UCSD-AML1 (cell line): ENCODE measurements around the gene PHACTR3.

Experiments used
- DNase-seq: peaks from one replicate; lab custom pipeline; 2025; ENCODE audit not compliant: unreplicated experiment; lab: John Stamatoyannopoulos, UW

PHACTR3 gene

DNA sequence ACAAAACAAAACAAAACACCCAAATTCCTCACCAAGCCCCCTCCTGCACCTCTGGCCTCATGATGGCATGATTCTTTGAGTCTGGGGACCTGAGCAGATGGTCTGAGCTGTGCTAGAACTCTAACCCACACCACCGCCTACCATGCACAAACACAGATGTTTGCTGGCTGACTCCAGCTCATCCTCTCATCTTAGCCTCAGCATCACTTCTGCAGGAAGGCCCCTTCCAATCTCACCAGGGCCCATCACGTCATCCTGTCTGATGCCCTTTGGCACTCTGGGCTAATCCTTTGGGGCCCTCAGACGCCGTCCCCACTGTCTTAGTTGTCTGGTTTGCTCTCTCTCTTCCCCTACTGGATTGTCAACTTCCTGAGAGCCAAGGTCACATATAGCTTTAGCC lies 85.8 kb downstream of the PHACTR3 start:
- no peak for DNase-seq

DNA sequence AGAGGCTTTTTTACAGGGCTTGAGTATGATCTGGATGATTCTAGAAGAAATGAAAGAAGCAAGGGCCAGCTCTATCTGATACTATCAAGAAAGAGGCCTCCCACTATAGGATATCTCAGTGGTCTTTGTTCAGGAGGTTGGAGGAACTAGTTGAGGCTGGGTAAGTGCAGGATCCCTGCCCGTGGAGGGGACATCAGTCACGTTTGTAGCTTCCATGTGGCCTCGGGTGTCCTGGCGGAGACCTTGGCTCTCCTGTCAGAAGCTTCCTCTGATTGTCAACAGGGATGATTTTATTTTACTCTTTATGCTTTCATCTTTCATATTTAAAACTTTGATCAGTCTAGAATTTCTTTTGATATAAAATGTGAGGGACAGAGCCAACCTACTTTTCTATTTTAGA lies 86.6 kb downstream of the PHACTR3 start:
- no peak for DNase-seq

DNA sequence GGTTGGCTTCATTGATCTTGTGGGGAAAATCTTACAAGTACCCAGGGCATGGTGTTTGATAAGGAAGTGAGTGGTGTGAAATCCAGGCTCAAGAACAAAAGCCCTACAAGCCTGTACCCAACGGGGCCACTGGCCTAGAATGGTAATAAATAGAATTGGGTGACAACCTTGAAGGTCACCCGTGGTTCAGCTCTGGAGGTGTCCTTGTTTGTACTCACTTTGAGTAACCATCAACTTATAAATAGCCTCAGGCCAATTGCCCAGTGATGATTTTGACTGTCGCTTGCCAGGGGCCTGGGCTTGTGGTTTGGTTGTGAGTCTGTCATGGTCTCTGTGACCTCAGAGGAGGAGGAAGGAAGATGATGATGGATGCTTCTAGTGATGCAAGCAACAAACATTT lies 87.8 kb downstream of the PHACTR3 start:
- no peak for DNase-seq

DNA sequence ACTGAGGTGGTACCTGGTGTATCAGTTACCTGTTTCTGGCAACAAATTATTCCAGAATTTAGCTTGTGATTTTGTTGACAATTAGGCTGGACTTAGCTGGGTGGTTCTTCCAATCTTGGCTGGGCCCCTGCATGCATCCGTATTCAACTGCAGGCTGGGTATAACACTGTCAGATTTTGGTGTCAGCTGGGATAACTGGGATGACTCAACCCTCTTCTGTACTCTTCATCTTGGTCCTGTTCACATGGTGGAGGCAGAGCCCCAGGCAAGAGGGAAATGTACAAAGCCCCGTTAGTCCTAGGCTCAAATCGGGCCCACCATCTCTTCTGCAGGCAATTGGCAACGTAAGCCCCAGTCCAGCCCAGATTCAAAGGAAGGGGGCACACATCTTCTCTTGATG lies 89.2 kb downstream of the PHACTR3 start:
- no peak for DNase-seq

DNA sequence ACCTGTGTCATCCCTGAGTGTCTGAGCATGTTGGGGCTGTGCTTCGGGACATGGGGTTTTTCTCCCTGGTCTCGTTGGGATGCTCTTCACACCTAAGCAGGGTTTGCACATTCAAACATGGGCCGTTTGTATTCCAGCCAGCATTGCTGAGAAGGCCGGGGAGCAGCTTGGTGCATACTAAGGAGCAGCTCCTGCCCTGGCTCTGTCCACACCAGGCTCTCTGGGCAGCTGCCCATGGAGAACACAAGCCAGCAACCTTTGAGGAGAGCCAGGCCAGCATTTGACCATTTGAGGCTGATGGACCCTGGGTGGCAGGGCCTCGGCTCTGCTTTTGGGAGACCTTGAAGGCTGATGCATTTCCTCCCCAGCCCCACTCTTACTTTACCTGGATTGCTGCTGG lies 92.1 kb downstream of the PHACTR3 start:
- DNase-seq = no peak

DNA sequence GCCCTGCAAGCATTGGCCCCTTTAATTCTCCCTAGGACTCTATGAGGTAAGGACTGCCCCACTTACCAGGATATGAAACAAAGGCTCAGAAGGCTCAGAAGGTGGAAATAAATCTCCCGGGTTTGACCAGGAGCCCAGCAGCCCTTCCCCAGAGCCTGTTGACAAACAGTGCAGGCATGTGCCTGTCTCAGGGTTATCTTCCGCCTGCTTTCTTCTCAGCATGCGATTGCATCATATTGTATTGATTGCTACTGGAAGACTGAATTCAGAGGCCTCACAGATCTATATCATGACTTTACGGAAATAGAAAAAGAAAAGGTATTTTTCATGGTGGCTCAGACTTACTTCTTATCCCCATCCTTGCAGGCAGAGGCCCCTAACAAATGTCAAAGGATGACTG lies 92.7 kb downstream of the PHACTR3 start:
- DNase-seq = no peak

DNA sequence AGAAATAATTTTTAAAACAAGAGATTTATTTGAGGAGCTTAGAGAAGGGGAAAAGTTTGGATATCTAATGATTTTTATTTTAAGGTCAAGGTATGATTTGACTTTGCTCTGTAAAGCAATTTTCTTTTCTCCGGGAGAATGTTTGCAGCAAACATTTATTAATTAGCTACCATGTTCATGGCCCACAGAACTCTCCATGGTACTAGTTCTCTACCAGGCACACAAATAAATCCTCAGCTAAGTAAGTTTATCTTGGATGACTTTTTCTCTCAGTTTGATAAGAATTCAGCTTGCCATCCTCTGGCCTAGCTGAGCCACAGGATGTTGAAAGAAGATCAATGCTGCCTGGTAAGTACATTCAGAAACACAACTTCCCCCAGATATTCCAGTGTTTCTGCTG lies 94.3 kb downstream of the PHACTR3 start:
- DNase-seq = no peak

DNA sequence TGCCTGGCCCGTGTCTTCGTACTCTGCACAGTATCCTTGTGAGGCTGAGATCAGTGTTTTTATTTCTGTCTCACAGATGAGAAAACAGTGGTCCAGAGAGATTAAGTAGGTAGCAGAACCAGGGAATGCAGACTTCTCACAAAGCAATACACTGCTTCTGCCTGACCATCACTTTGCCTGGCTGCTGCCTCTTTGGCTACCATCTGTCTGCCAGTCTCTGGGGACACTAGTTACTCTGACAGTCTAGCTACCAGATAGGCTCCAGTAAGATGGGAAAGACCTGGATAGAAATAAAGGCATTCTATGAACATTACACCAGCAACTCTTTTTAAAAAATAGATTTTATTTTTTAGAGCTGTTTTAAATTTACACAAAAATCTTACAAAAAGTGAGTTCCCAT lies 96.9 kb downstream of the PHACTR3 start:
- DNase-seq = no peak

DNA sequence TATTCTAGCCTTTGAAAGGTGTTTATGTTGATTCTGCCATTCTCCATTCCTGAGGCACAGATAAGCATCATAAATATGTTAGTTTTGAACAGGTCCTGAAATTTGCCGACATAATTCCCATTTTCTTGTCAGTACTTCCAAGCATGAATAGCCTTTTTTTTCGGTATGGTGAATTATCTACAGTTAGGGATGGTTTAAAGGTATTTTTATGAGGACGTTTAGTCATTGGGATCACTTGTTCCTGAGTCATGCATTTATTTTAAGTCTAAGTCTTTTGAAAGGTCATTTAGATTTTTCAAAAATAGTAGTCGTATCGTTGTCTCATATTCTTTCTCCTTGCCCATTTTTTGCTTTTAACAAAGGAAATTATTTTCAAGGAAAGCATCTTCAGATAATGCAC lies 98.7 kb downstream of the PHACTR3 start:
- no peak for DNase-seq

DNA sequence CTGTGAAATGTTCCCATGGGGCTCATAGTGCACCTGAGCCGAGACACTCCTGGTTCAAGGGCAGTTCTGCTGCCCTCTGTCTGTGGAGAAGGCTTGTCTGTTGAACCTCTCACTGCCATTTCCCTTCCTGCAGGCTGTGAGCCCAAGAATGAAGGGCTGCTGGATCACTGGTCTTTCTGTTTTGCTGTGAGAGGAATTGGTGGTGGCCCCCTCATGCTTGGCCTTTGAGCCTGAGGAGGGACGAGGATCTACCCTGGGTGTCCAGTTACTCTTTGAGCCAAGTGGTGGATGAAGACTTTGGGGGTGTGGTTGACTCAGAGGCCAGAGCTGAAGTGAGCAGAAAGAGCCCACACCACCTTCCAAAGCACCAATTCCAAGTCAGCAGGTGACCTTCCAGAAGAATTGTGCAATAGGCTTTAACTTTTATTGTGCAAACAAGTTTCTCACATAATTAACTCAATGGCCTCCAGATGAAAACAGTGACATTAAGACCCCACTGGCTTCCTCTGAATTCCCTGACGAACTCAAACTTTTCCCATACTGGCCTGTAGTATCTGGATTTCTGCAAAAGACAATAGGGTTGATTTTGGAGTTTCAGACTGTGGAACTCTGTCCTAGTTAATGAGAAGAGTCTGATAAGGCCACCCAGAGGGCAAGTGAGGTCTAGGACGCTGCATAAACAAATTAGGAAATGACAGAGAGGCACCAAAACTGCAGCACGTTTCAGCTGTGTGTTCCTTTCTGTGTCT lies 101.5 kb downstream of the PHACTR3 start:
- no peak for DNase-seq

DNA sequence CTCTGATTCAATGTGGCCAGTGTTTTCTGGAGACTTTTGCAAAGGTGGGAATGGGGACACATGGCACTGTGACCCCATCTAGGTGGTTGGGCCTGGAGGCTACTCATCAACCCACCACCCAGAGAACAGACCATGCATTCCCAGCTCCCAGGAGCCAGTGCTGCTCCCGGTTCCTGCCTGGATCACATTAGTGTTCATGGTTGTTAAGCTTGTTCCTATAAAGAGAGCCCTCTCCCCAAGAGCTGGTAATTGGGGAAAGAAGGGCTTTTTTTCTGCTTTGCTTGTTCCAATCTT lies 102.0 kb downstream of the PHACTR3 start:
- DNase-seq = no peak

DNA sequence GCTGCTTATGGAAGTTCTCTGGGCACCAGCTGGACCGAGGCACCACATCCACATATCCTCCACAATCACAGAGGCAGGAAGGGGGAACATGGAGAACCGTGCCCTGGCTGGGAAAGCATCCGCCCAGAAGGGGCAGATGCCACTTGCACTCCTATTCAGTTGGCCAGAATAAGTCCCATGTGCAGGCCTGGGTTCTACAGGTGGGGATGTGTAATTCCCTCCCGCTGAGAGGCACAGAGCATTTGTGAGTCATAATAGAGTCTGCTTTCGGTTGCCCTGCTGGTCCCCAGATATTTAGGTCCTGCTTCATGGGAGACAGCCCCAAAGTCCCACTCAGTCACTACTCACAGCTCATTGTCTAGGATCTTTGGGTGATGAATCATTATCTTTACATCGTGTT lies 104.0 kb downstream of the PHACTR3 start:
- DNase-seq = no peak

DNA sequence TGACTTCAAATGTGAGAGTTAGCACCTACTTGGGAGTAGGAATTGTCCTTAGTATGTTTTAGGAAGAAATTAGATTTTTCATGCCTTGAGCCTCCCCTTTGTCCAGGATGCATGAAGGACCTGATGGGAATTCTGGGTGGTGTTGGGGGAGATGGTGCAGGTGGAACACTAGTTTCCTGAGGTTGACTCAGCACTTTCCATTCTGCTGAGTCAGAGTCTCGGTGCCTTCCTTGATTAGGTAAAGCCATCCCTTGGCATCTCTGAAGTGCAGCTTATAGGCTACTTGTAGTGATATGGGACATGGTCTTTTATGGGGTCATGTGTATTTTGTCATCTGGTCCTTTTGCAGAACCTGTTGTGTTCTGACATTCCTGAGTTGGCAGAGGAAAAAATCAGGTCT lies 105.3 kb downstream of the PHACTR3 start:
- no peak for DNase-seq

DNA sequence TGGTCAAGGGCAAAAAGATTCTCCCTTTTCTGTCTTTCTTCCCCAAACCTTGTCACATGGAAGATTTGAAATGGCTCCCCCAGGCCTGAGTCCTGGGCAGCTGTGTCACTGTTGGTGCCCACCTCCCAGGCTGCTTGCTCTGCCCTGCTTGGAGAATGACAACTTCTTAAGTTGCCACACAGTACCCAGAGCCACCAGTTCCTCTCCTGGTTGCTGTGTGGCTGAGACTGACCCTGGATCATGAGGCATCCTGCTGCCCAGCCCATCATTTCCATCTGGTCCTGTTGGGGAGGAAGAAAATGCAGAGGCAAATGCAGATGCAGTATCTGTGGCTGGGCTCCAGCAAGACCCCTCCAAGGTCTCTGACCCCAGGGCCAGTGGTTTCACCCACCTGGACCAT lies 113.7 kb downstream of the PHACTR3 start:
- DNase-seq = no peak

DNA sequence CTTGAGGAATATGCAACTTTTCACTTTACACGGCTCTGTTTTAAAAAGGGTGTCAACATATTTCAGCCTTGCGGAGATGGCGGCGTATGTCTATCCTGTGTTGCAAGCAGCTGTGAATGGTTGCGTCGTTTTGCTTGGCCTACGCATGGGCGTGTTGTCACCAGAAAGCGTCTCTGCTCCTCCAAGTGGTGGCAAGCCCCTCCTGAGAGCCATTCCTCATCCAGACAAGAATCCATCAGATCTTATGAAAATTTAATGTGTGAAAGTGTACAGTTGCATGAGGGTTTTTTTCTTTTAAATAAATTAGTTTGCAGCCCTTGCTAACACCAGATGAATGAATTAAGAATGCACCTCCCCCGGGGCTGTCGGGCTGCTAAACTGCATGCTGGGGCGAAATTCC lies 114.4 kb downstream of the PHACTR3 start:
- no peak for DNase-seq

DNA sequence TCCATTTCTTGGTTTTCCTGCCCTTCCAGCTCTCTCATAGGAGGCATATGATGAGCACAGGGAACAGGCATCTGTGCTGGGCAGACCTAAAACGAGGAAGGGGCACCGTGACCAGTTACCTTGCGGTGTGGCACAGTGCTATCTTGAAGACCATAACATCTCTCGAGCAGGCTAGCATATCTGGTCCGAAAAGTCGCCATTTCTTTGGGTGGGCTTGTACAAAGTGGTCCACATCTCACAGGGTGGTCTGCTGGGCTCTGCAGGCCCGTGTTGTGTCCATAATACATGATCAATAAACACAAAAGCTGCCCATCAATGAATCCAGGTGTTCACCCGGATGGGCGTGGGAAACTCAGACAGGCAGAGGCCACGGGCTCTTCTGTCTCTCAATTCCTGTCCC lies 115.7 kb downstream of the PHACTR3 start:
- DNase-seq = no peak

DNA sequence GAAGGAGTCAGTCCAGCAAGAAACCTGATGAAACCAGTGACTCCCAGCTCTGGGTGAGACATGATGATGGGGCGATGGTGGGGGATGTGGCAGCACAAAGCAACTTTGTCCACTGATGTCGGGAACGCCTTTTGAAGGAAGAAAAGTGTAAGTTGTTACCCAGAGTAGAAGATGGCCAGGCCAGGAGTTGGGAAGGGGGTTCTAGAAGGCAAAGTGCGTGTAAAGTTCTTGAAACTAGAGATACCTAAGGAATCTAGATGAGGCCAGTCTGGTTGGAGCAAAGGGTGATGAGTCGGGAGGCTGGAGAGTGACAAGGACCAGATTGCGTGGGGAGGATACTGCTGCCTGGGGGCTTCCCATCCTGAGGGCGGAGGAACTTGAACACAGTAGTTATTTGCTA lies 117.0 kb downstream of the PHACTR3 start:
- DNase-seq = no peak

DNA sequence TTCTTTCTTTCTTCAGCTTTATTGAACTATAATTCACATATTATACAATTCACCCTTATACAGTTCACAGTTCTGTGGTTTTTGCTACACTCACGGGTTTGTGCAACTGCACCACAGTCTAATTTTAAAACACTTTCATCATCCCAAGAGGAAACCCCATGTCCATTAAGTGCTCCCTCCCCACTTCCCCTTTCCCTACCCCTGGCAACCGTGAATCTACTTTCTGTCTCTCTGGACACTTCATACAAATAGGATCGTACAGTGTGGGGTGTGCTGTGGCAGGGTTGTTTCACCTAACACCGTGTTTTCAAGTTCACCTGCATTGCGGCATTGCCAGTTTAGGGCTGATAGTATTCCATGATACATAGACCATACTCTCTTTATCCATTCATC lies 118.8 kb downstream of the PHACTR3 start:
- DNase-seq = peak; percentile 38

DNA sequence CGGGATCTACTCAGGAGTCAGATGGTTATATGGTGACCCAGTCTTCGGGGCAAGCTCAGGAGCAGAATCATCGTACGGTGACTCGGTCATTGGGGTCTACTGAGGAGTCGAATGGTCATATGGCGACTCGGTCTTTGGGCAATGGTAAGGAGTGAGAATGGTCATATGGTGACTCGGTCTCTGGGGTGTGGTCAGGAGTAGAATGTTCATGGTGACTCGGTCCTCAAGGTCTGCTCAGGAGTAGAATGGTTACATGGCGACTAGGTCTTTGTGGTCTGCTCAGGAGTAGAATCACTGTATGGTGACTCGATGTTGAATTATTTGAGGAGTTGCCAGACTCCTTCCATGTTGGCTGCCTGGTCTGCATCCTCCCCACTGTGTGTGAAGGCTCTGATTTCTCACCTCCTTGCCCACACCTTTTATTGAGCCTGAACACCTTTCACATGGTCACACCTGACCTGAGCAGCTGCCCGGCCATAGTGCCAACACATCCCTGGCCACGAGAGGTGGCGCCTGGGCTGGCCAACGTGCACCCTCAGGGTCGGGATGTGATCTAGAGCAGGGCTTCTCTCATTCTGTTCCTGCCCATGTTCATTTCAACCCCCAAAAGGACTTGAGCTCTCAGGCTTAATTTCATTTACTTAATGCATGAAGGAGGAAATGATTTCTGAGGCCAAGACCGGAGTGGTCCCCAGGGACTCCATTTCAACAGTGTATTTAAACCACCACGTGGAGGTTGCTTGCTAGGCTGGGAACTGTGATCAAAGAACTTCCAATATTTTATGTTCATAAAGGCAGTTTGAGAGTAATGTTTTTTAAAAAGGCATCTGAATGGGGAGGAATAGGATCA lies 119.5 kb downstream of the PHACTR3 start:
- no peak for DNase-seq

DNA sequence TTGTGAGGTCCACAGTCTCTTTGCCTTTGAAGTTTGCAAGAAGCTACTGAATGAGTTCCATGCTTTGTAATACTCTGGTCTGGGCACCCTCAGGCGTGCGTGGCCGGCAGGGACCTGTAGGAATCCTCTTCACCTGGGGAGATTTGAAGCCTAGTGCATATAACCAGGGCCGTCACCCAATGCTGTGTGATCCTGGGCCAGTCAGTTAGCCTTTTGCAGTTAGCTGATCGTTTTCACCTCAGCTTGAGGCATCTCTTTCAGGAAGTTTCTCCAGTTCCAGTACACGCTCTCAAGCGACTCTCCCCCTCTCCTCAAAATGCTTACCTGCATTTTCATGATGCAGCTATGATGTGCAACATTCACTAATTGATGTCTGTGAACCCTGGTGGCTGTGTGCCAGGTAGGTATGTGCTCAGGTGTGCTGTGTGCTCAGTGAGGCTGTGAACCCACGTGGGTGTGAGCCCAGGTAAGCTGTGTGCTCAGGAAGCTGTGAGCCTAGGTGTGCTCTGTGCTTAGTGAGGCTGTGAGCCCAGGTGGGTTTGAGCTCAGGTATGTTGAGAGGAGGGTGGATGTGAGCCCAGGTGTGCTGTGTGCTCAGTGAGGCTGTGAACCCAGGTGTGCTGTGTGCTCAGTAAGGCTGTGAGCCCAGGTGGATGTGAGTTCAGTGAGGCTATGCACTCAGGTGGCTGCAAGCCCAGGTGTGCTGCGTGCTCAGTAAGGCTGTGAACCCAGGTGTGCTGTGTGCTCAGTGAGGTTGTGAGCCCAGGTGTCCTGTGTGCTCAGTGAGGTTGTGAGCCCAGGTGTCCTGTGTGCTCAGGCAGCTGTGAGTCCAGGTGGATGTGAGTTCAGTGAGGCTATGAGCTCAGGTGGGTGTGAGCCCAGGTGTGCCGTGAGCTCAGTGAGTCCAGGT lies 120.4 kb downstream of the PHACTR3 start:
- no peak for DNase-seq

DNA sequence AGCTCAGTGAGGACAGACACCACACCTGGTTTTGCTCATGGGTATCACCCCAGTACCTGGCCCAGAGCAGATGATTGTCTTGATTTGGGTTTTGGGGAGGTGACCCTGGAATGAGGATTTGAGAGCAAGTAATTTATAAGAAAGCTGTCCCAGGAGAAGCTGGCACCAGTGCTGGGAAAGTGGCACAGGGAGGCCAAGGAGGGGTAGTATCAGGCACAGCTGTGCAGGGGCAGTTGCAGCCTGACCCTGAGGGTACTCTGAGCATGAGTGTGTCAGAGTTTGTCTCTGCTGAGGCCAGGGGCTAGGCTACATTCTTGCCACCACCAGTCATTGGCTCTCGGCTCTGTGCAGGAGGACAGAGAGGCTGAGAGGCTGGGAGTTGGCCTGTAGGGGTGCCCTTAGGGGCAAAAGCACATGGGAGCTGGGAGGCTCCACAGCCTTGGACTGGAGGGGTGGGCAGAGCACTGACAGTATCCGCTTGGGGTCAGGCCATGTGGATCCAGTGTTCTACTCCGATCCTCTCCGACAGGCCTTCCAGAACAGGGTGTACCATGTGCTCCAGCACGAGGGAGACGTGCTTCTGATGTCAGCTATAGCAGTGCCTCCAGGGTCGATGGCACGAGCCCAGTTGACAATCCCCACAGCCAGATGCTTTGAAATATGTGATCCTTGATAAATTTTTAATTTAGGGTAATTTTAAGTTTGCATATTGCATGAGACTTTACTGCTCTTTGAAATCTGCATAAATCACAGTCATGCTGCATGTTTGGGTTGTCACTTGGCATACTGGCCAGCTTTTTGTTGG lies 121.3 kb downstream of the PHACTR3 start:
- no peak for DNase-seq
